ENCODE data around the gene SKIDA1. TPM values are rescaled to one million over a fixed set of nuclear protein-coding genes. Genes with fewer than 3 reads are reported as not detected.

SKIDA1 gene
- total RNA-seq, 1 donor from 2014 or later, result 1.3 TPM

- TF ChIP-seq CTCF (IDR thresholded peaks at IDR 0.05; ENCODE audit: partially characterized antibody, unreplicated experiment), result no peak
- DNase-seq, result no peak
- Mint-ChIP-seq H3K36me3 (ENCODE audit: unreplicated experiment) (no peaks in the 10 kb centered on the region), H3K4me3 (ENCODE audit: unreplicated experiment) (peak overlapping the region; percentile 35), H3K9me3 (ENCODE audit: unreplicated experiment) (peaks cover 10% of the 10 kb centered on the region), H3K27me3 (ENCODE audit: unreplicated experiment) (peaks cover 12% of the 10 kb centered on the region), H3K27ac (ENCODE audit: unreplicated experiment) (no peak overlapping the region), H3K4me1 (ENCODE audit: low read depth, unreplicated experiment) (peaks cover 35% of the 10 kb centered on the region)
These were observed 23.6 kb downstream of the SKIDA1 start for GRCh38 chr10:21501731-21502347.

DNA sequence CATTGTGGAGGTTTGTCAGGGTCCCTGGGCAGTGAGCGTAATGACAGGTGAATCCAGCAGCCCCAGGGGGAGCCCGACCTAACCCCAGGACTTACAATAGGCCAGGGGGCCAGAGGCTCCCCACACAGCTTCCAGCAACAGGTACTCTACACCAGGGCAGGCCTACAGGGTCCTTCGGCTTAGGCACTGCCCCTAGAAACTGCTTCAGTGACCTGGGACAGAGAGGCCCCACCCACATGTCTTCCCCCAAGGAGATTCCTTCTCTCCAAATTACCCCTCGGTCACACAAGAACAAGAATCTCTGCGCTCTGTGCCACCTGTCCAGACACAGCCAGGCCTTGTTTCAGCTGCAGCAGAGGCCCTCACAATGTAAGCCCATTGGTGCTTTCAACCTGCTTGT lies 24.4 kb downstream of the SKIDA1 start:
- no peak for DNase-seq
- no peak for TF ChIP-seq CTCF (IDR thresholded peaks at IDR 0.05; ENCODE audit: partially characterized antibody, unreplicated experiment)
- H3K27ac Mint-ChIP-seq (ENCODE audit: unreplicated experiment), result no peak overlapping the region
- H3K4me1 Mint-ChIP-seq (ENCODE audit: low read depth, unreplicated experiment), result peaks cover 29% of the 10 kb centered on the region
- no peaks in the 10 kb centered on the region for H3K36me3 Mint-ChIP-seq (ENCODE audit: unreplicated experiment)
- peaks cover 10% of the 10 kb centered on the region for H3K9me3 Mint-ChIP-seq (ENCODE audit: unreplicated experiment)
- H3K4me3 Mint-ChIP-seq (ENCODE audit: unreplicated experiment), result peak overlapping the region; percentile 46
- peaks cover 10% of the 10 kb centered on the region for H3K27me3 Mint-ChIP-seq (ENCODE audit: unreplicated experiment)

GRCh38 chr10:21500578-21500910 lies 24.9 kb downstream of the SKIDA1 start:
- DNase-seq, result no peak
- no peaks in the 10 kb centered on the region for H3K36me3 Mint-ChIP-seq (ENCODE audit: unreplicated experiment)
- H3K4me1 Mint-ChIP-seq (ENCODE audit: low read depth, unreplicated experiment), result peaks cover 26% of the 10 kb centered on the region
- H3K9me3 Mint-ChIP-seq (ENCODE audit: unreplicated experiment), result peaks cover 10% of the 10 kb centered on the region
- peaks cover 6% of the 10 kb centered on the region for H3K27me3 Mint-ChIP-seq (ENCODE audit: unreplicated experiment)
- TF ChIP-seq CTCF (IDR thresholded peaks at IDR 0.05; ENCODE audit: partially characterized antibody, unreplicated experiment), result no peak
- H3K4me3 Mint-ChIP-seq (ENCODE audit: unreplicated experiment), result peak overlapping the region; percentile 46
- no peak overlapping the region for H3K27ac Mint-ChIP-seq (ENCODE audit: unreplicated experiment)

GRCh38 chr10:21499701-21500577 lies 25.5 kb downstream of the SKIDA1 start:
- Mint-ChIP-seq H3K4me1 (ENCODE audit: low read depth, unreplicated experiment) (peaks cover 27% of the 10 kb centered on the region), H3K9me3 (ENCODE audit: unreplicated experiment) (peaks cover 14% of the 10 kb centered on the region), H3K27ac (ENCODE audit: unreplicated experiment) (no peak overlapping the region), H3K36me3 (ENCODE audit: unreplicated experiment) (no peaks in the 10 kb centered on the region), H3K4me3 (ENCODE audit: unreplicated experiment) (peak overlapping the region; percentile 7), H3K27me3 (ENCODE audit: unreplicated experiment) (peaks cover 11% of the 10 kb centered on the region)
- DNase-seq, result peak; percentile 58
- TF ChIP-seq CTCF (IDR thresholded peaks at IDR 0.05; ENCODE audit: partially characterized antibody, unreplicated experiment), result no peak

DNA sequence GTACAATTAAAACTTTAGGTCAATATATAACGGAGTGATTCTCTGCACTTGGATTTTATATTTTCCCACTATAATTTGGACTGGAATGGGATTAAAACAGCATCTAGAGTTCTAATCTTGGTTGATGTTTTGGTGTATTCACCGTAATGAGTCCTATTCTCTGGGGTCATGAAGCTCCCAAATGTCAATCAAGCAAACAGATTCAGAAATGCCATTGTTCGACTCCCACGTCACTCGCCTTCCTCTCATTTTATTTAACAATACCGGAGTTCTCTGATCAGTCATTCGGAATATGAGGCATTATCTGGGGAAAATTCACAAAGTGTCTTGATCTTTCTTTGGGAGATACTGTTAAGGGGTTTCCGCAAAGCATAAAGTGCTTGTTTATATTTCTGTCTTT lies 26.5 kb downstream of the SKIDA1 start:
- DNase-seq, result no peak
- H3K9me3 Mint-ChIP-seq (ENCODE audit: unreplicated experiment), result peaks cover 14% of the 10 kb centered on the region
- H3K4me3 Mint-ChIP-seq (ENCODE audit: unreplicated experiment), result peak overlapping the region; percentile 7
- no peak for TF ChIP-seq CTCF (IDR thresholded peaks at IDR 0.05; ENCODE audit: partially characterized antibody, unreplicated experiment)
- peaks cover 14% of the 10 kb centered on the region for H3K27me3 Mint-ChIP-seq (ENCODE audit: unreplicated experiment)
- H3K4me1 Mint-ChIP-seq (ENCODE audit: low read depth, unreplicated experiment), result peaks cover 26% of the 10 kb centered on the region
- no peak overlapping the region for H3K27ac Mint-ChIP-seq (ENCODE audit: unreplicated experiment)
- no peaks in the 10 kb centered on the region for H3K36me3 Mint-ChIP-seq (ENCODE audit: unreplicated experiment)
